Activated CD8-positive, alpha-beta memory T cell treated with anti-CD3 and anti-CD28 coated beads for 48 hours (primary cell): ENCODE data around the gene MMP14.
A peak's percentile ranks its signal among the peaks of the same experiment; 100 is the strongest.
"Not testable (repeated sequence)": the region's sequence is repeated elsewhere in the genome, so short reads cannot be mapped to it uniquely, and the experiment has no call there.

Experiments used
- DNase-seq, 3 experiments: peaks; one replicate each; pipeline ENCODE4 v3.0.0-alpha.2; 2020; ENCODE audit warnings: low read depth in 2 of 3, low spot score in 2 of 3

The MMP14 gene

GRCh38 chr14:22841769-22842168 is 5.4 kb downstream of the MMP14 start:
- no peak for DNase-seq

GRCh38 chr14:22842211-22843122 is 6.1 kb downstream of the MMP14 start:
- no peak for DNase-seq

GRCh38 chr14:22843123-22843925 is 6.9 kb downstream of the MMP14 start:
- DNase-seq: no peak

GRCh38 chr14:22844221-22845102 is 8.1 kb downstream of the MMP14 start:
- DNase-seq: no peak

DNA sequence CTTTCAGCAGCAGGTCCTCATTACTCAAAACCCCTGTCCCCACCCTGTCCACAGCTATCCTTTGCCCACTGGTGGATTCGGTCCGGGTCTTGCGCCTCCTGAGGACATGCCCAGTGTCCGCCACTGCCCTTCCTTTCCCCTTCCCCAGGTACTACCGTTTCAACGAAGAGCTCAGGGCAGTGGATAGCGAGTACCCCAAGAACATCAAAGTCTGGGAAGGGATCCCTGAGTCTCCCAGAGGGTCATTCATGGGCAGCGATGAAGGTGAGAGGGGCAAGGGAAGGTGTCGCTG is 8.7 kb downstream of the MMP14 start:
- DNase-seq: no peak

GRCh38 chr14:22845821-22846625 is 9.6 kb downstream of the MMP14 start:
- no peak for DNase-seq

- DNase-seq: no peak
Measured at GRCh38 chr14:22846811-22847307, 10.5 kb downstream of the MMP14 start.

DNA sequence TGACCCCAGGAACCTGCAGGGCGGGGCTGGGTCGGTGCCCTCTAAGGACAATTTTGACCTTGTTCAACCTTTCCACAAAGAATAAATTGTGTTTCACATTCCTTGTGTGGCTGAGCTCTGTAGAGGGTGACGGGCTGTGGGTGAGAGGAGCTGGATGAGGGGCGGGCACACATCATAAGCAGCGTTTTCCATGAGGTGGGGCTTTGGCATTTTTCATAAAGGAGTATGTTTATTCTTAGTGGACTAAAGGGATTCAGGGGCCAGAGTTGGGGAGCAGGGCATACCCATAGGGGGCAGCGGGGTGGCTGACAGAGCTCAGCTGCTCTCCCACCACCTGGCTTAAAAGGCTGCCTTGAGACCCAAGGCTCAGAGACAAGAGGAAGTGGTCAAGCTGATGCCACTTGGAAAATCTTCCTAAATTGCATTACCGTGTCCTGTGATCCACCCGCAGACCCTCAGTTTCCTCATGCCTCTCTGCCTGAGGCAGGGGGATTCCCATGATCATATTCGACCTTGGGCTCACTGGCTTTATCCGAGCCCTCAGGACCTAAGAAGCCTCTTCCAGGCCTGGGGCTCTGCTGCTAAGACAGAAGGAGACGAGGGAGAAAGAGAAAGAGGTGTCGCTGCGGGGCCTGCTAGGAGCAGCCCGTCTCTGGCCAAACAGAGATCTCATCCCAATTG is 11.4 kb downstream of the MMP14 start:
- no peak for DNase-seq

GRCh38 chr14:22848351-22849164 is 12.2 kb downstream of the MMP14 start:
- no peak for DNase-seq

- DNase-seq: no peak
Measured at GRCh38 chr14:22849212-22849819, 12.9 kb downstream of the MMP14 start.

- peak in 1 of 3 experiments; percentile 18 for DNase-seq
Measured at GRCh38 chr14:22850944-22851764, 14.8 kb downstream of the MMP14 start.

DNA sequence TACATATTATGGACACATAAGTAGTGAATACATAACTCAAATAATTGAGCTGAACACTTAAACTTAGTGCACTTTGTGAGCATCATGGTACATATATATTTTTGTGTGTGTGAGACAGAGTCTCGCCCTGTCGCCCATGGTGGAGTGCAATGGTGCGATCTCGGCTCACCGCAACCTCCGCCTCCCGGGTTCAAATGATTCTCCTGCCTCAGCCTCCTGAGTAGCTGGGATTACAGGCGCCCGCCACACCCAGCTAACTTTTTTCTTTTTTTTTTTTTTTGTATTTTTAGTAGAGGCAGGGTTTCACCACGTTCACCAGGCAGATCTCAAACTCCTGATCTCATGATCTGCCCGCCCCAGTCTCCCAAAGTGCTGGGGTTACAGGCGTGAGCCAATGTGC is 15.8 kb downstream of the MMP14 start:
- DNase-seq: not testable (repeated sequence)

DNA sequence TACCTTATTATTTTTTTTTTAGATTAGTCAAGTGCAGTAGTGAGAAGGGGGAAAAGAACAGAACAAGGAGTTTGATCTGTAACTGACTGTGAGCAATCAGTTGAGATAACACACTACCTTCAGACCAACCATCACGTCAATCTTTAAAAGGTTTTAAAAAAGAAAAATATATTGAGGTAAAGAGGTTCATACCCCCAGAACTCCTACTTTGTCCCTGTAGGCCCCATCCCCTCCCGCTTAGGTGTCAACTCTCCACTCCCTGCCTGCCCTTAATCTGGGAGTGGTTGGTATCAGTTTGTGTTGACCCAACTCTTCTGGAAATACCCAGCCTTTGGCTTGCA is 16.2 kb downstream of the MMP14 start:
- no peak for DNase-seq

GRCh38 chr14:22852940-22853767 is 16.8 kb downstream of the MMP14 start:
- DNase-seq: peak; percentile 71 to 100 (median 100)

GRCh38 chr14:22854296-22854695 is 17.9 kb downstream of the MMP14 start:
- not testable (repeated sequence) for DNase-seq

DNA sequence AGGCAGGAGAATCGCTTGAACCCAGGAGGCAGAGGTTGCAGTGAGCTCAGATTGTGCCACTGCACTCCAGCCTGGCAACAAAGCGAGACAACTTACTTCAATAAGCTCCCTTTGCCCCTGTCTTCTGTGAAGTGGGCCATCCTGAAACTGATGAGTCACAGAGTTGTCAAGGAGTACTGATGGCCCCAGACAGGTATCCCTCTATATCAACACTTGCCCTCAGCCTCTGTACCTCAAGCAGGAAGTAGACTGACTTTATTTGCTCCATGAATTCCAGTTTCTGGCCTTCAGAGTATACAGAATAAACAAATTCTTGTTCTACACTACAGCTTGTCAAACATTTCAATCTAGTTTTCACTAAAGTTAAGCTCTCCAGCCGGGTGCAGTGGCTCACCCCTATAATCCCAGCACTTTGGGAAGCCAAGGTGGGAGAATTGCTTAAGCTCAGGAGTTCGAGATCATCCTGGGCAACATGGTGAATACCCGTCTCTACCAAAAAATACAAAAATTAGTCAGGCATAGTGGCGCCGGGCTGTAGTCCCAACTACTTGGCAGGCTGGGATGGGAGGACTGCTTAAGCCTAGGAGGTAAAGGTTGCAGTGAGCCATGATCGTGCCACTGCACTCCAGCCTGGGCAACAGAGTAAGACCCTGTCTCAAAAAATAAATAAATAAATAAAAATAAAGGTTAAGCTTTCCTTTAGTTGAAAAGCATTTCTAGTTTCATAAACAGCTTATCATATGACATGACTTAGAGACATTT is 18.8 kb downstream of the MMP14 start:
- DNase-seq: no peak
